GM18867 (cell line): ENCODE measurements around the gene TRABD2B.
A peak's percentile ranks its signal among the peaks of the same experiment; 100 is the strongest.

Experiments used
- ATAC-seq: cut with Tn5 transposase; IDR thresholded peaks from one replicate; pipeline ENCODE4 v1.9.1; 2021; ENCODE audit warnings: mild to moderate bottlenecking, moderate library complexity; ENCODE audit not compliant: unreplicated experiment

TRABD2B gene

DNA sequence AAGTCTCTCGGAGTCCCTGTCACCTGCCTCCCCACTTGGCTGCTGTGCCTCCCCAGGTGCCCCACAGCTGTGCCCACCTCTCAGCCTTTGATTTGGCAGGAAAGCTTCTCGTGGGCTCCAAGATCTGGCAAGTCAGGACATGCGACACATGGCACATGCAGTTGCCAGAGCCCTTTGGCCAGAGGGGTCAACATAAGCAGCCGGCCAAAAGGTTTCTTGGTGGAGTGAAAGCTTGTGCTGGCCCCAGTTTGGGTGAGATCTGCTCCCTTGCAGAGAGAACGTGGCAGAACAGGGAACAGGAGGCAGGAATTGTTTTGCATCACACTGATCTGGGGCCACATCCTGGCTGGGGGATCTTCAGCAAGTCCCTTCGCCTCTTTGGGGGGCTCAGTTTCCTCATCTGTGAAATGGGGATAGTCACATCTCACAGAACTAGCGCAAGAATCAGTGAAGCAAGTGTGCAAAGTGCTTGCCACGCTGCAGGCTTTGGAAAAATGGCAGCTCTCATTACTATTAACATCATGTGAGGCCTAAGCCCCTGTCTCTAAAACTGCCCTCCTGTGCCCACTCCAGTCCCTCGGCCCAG lies 232.6 kb downstream of the TRABD2B start:
- ATAC-seq, result no peak

DNA sequence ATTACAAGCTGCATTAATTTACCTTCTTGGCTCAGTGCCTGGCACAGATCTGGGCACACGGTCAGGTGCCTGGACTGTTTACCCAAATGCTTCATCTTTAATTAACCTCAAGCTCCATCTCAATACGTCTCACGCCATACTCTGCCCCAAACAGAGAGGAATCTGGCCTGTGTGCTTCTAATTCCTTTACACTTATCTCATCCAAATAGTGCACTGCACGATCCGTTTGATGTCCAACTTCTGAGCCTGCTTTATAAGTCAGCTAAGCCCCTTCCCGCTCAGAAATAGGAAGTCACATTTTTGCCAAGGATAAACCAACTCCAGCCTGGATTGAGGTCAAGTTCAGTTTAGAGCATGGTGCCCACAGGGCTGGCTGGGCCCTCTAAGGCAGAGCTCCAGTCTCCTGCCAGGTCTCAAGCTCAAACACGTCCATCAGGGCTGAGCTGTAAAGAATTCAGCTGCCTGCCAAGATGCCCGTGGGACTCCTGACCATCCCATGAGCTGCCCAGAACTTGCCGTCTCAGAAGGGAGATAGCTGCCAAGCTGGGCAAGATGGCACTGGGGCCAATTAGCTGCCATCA lies 233.5 kb downstream of the TRABD2B start:
- ATAC-seq, result no peak

DNA sequence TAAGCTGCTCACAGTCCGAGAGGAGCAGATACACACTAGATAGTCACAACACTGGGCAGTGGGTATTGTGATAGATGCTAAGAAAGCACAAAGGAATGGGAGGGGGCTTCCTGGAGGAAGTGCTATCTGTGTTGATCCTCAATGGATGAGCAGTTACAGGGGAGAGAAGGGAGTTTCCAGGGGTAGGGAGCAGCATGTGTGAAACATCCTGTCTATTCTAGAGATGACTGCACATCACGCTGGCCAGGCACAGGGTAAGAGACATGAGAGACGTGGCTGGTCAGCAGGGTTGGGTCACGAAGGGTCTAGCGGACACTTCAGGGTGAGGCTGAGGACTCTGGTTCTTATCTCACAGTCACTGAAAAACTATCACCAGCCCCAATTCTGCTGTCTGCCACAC lies 235.2 kb downstream of the TRABD2B start:
- ATAC-seq, result no peak

DNA sequence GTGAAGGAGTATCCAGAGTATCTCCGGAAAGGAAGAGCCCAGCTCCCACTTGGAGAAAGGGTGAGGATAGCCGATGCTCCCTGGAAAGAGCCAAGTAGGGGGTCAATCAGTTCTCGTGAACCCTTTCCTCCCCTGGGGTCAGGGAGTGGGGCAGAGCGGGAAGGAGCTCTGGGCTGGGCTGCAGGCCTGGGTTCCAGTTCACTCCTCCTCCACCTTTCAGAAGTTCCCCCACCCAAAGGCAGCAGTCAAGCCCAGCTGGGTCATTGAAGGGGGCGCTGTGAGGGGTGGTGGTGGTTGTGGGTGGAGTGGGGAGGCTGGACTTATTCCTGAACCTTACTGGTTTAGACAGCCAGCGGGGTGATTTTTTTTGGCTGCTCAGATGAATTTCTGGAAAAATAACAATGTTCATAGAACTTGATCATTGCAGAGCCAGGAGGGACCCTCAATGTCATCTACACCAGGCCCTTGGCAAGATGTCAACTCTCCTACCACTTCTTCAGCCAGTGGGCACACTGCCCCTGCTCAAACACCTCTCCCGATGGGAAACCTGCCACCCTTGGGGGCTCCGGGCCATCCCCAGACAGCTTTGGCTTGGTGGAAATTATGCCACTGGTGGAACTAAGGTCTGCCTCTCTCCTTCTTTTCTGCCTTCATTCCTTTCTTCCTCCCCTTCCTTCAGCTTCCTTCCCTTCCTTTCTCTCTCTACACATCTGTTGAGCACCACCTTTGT lies 235.8 kb downstream of the TRABD2B start:
- ATAC-seq, result no peak

DNA sequence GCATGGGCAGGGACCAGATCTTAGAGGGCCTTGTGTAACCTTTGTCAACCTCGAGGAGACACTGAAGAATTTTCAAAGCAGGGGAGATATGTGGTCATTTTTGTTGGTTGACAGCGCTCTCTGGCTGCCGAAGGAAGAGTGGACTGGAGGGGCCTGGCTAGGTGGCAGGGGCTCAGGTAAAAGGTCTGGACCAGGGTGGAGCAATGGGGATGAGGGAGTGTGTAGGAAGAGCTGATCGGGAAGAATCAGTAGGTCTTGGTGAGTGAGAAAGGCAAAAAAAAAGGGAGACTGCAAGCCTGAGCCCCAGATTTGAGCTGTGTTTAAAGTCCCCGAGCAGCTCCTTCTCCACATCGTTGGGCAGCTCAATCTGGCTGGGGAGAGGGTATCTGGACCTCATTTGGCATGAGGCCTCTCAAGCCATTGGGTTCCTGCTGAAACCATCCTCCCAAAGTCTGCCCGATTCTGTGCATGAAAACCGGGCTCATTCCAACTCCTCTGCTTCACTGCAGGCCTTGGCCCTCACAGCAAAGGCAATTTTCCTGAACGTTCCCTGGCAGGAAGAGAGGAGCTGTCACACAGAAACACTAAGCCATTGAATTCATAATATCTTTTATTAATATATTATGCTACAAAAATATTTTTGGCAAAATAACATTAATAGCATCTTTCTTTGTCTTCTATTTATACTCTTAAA lies 237.1 kb downstream of the TRABD2B start:
- no peak for ATAC-seq

DNA sequence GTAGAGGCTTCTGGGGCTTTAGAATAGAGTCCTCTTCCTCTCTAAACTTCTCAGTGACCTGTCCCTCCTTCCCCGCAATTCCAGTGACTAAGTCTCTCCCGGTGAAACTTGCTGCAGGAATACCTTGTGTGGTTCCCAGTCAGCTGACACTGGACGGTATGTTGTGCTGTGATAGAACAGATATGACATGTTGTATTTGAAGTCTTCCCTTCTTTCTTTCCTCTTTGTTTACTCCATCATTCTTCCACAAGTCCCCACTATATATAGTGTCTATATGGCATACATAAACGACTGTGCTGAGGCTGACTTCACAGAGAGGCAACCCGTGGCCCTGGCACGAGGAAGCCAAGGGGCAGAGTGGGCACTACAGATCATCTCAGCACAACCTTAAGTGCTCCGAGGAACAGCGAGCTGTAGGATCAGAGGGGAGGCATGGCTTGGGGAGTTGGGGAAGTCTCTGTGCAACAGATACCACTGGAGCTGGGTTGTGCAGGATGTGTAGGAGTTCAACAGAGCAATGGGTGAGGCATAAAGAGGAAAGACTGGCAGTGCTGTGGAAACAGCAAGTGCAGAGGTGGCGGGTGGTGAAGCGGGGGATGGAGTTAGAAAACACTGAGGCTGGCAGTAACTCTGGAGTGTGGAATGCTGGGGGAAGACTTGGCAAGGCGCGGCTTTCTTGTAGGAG lies 237.8 kb downstream of the TRABD2B start:
- no peak for ATAC-seq

DNA sequence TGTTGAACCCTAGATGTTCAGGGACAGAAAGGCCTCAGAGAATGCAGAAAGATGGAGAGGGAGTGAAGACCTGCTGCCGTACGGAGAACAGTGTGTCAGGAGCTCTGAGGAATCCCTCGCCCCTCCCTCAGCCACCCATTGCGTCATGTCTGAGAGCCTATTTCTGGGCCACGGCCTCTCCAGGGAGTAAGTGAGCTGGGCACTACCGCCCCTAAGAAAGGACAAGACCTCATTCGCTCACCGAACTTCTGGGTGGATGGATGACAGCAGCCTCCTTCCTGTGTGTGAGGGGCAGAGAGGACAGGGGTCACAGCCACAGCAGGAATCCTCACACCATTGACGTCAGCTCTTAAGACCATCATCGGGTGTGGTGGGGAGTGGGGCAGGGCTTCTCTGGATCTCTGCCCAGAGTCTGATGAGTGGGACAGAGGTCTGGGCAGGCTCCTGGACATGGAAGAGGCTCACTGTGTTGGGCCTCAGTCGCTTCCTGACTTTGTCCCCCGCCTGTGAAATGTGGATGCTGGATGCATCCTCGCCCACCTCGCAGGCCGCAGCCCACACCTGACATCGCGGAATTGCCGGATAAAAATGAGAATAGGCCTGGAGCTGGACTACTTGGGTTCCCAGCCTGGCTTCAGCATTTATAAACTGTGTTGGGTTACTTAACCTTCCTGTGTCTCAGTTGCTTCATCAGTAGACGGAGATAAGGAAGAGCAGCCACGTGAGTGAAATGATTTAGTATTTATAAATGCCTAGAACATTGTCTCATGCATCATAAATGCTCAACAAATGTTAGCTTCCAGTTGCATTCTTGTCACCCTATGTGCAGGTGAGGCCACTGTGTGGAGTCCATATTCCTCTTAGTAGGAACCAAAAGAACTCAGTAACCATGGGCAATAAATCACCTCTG lies 238.6 kb downstream of the TRABD2B start:
- ATAC-seq, result no peak

DNA sequence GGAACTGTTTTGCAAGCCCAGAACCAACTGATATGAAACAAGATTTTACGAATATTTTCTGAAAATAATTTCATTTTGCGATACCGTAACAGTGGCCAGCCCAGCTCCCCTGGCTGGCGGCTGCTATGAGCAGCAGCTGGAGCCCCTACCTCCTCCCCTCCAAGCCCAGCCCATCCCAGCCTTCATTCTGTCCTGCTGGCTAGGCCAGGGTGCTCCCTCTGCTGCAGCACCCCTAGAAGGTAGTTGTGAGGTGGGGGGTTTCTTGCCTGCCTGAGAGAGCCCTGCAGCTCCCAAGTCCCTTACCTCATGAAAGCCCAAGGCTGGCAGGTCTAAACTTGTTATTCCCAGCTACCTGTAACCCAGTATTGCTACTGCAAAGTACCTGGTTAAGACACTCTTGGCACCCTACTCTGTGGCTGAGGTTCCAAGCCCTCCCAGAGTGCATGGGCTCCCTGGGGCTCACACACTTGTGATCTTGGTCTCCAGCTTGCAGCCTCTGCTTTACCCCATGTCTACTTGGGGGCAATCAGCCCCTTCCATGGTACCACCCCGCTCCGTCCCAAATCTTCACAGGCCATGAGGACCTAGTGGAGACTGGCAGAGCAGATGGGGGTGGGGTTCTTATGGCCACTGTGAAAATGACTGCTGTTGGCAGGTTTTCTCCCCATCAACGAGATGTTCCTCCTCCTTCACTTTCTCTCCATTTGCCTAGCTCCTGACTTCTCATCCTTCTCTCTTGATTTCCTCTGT lies 239.8 kb downstream of the TRABD2B start:
- no peak for ATAC-seq

DNA sequence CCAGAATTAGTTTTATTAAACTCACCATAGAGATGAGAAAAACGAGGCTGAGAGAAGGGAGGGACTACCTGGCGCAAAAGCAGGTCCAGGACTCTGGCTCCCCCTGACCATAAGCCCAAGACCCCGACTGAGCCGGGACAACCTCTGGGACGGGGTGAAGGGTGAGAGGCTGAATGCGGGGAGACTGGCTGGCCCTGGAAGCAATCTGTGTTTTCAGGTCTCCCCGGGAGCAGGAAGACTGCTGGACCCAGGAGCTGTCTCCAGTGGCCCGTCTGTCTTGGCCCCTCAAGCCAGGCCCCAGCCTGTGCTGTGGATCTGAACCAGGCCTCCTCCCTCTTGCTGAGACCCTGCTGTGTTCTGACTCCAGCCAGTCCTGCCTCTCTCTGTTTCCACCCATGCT lies 240.8 kb downstream of the TRABD2B start:
- no peak for ATAC-seq

DNA sequence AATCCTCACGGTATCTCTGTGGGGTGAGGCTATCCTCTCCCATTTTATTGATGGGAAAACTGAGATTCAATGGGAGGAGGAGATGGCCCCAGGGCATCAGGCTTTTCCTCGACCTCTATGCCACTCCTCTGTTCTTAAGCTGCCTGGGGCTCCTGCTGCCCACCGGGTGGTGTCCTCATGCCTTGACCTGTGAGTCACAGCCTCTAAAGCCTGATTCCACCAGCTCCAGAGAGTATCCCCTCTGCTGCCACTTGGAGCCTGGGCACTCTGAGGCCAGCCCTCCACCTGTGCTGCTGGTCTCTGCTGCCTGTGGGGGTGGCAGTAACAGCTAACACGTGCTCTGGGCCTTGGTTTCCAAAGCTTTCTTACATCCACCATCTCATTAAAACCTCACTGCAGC lies 241.2 kb downstream of the TRABD2B start:
- ATAC-seq, result no peak

DNA sequence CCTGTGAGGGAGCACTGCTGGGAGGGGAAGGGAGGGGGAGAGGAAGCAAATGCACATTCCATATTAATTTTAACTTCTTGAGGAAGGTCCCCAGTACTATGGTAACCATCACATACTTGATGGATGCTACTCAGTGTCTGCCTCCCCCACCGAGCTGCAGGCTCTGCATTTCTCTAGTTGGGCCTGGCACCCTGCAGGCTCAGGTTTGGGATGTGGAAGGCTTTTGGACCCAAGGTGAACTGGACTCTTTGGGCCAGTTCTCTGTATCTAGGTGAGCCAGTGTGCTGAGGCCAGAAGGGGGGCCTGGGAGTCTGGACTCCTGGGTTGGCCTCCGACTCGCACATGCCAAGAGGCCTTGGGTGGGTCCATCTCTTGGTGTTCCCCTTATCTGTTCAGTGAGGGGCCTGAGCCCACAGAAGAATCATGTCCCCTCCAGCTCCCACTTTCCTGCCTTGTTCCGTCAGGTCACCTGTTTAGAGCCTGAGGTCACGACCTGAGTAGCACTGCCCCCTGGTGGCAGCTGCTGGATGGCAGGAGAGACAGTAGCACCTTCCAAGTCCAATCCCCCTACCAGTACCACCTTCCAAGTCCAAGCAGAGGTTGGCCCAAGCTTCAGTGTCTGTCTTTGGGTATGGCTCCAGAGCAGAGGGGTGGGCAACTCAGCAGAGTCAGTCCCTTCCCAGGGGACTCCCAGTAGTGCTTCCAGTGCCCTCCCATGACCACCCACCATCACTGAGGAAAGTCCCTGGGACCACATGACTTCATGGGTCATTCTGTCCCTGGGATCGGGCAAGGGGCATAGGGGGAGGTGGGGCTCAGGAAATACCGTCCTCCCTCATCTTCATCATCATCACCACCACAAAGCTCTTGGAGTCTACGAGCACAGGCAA lies 241.8 kb downstream of the TRABD2B start:
- peak; percentile 71 for ATAC-seq

DNA sequence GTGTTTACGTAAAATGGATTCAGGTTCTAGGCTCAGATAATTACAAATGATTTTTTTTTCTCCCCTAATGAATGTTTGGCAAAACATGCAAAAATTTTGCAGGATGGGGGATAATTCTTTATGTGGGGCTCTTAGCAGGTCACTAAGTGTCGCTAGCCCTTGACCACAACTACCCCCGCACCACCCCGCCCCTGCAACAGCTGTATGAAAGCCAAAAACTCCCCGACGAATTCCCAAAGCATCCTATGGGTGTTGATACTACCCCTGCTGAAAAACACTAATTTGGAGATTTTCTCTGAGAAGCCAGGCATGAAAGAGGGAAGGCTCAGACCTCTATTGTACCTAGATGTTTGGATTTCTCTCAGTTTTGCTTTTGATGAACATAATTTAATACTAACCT lies 243.0 kb downstream of the TRABD2B start:
- ATAC-seq, result no peak

DNA sequence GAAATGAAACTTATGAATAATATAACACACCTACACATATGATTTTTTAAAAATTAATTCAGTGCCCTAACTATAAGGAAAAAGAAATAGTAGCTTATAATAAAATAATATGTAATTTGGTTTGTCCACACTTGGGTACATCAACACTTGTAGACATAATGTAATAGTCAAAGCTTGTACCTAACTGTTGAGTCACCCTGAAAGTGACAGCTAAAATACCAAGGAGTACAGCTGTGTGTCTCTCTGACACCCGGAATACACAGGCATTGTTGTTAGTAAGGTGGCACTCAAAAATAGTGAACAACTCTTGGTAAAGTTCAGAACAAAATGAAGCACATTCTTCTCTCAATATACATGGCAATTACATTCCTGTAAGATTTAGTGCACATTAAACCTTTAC lies 243.4 kb downstream of the TRABD2B start:
- ATAC-seq, result peak; percentile 80

DNA sequence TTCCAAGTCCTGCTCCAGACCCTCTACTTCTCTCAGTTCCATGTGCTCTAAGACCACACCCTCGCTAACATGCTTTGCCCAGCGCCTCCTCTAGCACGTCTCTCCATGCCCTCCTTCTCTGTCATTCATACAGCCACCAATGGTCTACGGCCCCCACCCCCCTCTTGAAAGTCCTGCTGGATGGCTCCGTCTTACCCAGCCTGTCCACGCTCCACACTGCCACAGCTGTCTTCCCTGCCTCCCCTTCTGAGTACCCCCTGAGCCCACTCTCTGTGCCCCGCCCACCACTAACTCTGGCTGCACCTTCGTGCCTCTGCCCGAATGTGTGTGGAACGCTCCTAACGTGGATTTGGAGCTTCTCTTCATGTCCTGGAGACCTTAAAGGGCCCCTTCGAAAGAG lies 244.6 kb downstream of the TRABD2B start:
- no peak for ATAC-seq

DNA sequence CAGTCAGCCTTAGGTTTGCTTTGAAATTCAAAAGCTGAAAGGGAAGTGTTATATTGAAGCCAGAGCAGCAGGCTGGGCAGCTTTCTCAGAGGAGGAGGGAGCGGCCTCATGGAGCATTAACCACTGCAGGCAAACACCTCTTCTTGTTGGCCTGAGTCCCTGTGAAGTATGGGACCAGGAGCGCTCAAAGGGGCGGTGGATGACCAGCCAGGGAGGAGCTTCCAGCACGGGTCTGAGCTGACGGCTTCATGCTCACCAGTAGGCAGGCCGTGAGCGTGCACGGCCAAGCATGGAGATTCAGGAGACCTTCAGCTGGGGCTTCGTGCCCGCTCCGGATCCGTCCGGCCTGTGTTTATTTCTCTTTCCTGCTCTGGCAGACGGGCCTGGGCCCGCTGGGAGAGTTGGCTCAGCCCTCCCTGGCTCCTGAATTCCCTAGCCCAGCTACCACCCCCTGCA lies 245.2 kb downstream of the TRABD2B start:
- no peak for ATAC-seq

DNA sequence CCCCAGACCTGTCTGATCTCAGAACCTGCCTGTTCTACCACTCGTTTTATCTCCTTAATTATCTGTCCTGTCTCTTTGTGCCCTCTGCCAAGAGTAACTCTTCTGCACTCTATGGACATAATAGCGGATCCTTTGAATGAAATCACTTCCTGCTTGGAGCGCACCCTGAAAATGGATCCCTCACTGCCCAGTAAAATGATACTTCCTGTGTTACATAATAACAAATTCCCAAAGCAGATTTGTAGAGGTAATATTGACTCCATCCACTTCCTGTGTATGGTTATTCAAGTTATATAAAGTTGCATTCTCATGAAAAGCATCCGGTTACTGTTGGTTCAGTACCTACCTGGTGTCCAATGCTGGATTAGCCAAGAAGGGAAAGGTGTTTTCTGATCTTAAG lies 246.0 kb downstream of the TRABD2B start:
- no peak for ATAC-seq

DNA sequence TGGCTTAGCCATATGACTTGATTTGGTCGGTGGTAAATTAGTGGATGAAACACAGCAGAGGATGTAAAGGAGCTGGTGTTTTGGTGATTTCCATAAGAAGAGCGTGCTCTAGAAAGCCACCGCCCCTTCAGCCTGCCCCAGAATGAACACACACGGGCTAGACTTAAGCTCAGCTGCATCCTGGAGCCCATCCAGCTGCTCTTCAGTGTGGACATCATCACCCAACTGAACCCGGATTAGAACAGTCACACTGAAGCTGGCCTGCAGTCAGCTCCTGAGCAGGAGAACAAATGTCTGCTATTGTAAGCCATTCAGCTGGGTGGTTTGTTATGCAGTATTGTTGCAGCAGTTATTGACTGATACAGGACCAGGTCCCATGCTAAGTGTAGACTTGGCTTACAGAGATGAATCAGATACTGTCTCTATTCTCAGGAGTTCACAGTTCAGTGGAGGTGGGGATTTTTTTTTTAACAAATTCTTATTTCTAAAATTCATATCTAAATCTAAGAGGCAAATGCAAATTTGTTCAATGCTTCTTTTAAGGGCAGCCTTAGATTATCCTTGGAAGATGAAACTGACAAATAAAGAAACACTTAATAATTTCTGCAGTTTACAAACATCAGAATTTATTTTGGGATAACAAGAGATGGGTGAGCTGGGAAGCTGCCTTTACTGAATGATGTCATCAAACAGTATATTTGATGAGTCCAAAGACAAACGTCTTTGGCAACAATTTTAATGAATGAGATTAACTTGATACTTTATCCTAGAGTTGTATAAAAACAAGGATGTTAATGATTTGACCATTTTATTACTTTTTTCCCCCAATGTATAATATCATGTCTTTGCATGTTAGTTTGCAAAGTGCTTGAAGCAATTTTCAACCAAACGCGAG lies 251.2 kb downstream of the TRABD2B start:
- ATAC-seq, result no peak
